ENCODE results near the gene HOXD3.

Gene HOXD3

DNA sequence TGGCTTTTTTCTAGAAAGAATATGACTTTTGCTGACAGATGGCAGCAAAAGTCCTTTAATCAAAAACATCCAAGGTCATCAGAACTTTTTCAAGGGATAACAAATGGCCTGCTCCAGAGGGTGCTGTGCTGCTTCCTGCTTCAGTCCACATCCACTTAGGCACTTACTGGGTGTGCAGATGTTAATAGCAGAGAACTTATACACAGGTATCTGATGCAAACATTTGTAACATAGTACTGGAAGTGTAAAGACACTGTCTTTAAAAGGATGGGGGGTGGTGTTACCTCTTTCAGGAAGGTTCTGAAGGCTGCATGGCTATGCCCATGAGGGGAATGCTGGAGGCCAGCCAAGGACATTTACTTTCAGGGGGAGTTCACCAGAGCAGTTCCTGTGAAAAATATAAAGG, 22.1 kb upstream of the HOXD3 start:
- peak; percentile 61 for DNase-seq

DNA sequence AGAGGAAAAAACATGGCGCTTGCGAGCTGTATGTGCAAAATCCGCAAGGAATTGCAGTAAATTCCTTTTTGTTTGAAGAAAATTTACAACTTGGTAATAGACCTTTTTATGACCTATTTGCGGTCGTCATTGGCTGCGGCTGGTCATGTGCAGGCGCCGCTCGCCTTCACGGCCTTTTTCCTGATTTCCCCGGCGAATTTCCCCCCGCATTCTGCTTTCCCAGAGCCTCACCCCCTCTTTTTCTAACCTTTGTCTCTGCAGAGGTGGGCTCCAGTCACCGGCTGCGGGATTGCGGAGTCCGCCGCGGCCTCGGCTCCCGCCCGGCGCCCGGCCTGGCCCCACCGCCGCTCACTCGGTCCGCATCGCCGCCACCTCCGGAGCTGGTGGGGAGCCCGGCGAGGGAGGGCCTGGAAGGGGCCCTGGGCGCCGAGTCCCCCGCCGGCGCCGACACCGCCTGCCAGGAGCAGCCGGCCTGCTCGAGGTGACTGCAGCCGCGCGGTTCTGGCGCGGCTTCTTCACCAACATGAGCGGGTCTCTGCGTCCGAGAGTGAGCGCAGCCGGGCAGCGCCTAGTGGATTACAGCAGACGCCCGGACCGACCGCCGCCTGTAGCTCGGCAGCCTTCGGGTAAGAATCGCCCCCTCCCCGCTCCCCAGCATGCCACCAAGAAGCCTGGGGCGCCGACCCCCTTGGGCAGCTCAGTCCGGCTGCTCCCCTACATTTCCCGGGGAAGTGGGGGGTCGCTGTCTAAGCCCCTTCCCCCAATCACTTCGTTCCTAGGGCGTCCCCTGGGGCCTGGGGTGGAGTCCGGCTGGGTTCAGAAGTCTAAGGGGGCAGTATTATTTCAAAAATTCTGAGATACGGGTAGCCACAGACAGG, 20.5 kb upstream of the HOXD3 start:
- peak; percentile 45 for DNase-seq

DNA sequence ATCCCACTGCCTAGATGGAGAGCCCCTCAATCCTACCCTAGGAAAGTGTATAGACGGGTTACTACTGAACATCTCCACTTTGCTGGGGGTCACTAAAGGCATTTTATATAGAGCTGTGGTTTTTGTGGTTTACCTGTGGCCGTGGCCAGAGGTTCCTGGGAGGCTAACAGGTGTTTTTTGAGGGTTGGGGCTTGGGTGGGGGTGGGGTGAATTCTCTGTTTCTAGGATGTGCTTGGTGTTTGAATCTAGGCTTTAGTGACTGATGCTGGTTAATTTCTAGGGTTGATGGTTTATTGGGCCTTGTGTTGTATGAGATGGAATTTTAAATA, 19.9 kb upstream of the HOXD3 start:
- DNase-seq = peak; percentile 24

DNA sequence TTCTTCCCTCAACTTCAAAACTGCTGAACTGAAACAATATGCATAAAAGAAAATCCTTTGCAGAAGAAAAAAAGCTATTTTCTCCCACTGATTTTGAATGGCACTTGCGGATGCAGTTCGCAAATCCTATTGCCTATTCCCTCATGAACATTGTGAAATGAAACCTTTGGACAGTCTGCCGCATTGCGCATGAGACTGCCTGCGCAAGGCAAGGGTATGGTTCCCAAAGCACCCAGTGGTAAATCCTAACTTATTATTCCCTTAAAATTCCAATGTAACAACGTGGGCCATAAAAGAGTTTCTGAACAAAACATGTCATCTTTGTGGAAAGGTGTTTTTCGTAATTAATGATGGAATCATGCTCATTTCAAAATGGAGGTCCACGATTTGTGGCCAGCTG, 19.2 kb upstream of the HOXD3 start:
- DNase-seq = no peak

DNA sequence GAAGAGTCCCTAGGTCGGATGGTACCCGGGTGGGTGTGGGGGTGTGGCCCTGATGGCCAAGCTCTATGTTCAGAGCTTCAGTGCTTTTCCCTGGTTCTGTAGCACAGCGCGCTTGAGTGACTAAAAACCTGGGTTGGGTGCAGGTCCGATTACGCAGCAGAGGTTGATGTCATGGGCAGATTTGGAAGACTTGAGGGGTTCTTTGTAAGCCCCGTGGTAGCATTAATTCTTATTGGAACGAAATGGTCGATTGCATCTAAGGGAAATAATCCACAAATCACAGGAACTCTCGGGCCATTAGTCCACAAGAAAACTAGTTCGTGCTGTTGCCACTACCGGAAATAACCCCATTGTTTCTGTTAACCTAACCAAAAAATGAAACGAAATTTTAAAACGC, 18.6 kb upstream of the HOXD3 start:
- DNase-seq = no peak

DNA sequence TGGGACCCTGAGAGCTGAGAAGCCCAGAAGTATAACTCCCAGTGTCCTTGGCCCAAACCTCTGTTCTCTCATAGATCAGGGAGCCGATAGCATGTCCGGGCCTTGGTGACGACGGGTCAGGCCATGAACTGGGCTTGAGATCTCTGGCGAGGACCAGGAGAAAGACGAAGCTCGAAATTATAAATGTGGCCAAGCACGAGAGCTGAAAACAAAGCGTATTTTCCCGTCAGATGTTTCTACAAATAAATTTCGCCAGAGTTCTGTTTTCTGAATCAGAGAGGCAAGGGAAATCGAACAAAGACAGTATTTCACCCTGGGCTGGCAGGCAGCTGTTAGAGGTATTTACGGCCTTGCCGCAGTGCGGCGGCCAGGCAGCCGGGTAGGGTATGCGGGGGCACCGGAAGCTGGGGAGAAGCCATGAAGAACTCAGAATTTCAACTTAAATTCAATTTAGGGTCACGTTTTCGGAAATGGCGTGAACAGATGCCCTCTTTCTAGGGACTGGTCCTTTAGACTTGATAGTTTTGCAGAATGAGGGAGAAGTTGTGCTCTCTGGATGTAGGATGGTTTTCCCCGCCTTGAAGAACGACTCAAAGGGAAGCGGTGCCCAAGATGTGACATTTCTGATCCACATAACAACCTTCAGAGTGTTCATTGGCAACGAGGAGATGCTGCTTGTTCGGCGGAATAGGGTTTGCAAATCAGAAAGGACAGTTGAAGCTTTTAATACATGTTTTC, 18.0 kb upstream of the HOXD3 start:
- no peak for DNase-seq

DNA sequence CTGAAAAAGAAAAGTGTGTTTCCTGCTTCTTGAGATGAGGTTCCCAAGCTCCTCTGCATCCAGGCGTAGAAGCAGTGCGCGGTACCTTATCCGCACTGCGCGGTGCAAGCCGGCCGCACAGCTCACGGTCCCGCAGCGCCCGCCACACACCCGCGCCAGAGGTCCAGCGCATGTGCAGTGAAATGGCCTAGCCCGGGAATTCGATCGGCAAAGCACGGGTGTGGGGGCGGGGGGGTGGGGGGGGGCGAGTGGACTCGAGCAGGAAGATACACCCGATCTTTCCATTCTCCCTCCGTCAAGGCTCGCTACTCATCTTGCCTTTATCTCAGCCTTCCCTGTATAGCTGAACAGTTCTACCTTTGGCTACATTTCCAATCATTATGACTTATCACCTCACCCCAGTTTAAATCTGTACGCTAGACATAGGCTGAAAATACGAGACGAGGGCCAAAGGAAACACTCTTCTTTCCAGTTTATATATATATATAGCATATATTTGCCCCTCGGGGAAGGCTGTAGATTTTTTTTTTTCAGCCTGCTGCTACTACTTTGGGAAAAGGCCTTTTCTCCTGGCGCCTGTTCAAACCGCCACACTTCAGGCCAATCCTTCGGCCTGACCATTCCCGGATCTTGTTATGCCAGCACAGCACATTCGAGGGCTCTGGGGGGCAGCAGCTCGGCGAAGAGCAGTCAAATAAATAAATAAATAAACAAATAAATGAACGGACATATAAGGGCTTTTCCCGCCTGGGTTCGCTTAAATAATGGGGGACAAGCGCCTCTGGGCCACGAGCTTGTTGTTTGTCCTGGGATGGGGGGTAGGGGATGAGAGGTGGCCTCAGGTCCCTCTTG, 17.2 kb upstream of the HOXD3 start:
- DNase-seq = no peak

DNA sequence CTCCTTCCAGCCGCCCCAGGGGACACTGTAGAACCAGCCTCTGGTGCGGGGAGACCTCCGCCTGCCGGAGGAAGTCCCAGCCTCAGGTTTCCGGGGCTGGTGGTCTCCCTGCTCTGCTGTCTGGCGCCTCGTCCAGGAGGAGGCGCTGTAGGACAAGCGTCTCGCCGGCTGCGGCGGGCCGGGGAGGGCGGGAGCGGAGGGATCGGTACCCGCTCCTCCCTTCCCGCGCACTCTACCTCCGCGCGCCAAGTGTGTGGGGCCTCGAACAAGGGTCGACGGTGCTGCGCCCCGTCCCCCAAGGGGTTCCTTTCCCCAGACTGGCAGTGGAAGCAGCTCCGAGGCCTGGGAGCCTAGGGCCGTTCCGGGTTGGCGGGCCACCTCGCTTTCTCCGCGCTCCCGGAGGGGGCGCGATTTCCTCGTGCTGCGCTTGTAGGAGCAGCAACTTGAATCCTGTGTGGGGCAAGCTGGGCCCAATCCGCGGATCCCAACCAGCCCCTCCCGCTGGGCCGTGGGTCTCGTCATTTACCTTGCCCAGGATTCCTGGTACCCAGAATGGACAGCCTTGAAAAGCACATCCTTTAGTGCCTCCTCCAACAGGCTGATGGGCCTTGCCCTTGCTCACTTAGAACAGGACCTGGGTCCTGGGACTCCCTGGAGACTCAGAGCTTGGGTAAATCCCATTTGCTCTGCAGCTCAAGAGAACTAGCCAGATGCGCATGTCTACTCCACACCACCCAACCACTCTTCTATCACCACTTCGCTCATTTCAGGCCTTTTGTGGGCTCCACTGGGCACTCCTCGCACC, 16.4 kb upstream of the HOXD3 start:
- DNase-seq = peak; percentile 79

DNA sequence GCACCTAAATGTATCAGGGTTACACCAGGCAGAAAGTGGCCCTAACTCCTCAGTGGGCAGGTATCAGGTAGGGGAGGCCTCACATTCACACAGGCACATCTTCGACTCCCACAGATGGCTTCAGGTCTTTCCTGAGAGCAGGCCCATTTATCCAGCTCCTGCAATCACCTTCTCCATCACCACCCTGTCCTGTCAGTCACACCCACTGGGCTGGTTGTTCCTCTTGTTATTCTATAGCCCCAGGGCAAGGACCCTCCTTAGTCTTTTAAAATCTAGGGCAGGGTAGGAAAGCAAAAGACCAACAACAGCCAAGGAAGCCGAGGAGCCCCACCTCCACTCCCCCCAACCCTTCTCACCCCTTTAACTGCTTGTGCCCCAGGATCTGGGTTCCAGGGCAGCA, 14.8 kb upstream of the HOXD3 start:
- DNase-seq = no peak

DNA sequence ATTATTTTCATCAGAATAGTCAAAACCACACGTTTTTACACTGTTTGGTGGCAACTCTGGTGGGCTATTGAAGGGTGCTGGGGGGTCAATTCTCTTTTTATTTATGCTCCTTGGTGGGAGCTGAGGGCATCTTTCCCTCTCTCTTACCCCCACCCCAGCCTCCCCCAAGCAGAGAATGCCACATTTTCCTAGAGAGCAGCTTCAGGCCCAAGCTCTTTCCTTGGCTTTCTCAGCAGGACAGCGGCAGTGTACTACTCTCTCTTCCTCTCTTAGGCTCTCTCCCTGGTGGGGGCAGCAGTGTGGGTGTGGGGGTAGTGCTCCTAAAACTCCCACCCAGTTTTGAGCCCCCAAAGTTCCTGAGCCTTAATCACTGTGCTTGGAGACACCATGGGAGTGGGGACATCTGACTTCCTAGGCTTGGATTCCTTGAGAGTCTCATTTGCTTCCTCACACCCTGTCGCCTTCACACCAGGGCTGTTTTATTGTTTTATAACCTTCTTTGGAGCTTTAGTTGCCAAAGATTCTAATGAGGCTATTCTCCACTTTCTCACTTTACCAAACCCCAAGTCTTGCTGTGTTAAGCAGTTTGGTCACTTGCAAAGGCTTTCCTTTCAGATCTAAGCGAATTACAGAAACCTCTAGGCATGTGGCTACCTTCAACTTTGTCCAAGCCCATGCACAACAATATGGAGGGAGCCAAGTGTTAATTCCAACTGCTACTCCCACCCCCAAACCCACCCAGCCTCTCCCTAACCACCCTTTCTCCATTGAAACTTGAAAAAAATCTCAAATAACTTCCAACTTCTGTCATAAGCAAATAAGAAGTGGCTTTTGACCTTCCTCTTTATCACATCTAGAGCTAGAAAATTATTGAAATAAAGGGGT, 11.8 kb upstream of the HOXD3 start:
- DNase-seq = no peak

DNA sequence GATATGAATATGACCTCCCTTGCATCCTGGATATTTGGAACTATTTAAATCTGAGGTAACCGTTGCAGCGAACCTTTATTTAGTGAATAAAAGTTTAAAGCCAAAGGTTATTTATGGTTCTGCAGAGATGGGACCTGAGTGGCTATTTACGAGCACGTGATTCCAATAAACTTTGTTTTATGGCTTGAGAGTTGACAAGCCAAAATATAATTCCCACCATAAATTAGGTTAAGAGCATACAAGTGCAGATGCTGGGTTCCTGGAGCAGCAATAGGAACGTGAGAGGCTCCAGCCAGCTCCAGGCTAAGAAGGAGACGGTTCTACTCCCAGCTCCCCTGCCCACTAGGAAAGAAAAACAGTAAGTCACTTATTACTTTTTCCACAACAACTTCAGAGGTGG, 11.0 kb upstream of the HOXD3 start:
- DNase-seq = no peak

DNA sequence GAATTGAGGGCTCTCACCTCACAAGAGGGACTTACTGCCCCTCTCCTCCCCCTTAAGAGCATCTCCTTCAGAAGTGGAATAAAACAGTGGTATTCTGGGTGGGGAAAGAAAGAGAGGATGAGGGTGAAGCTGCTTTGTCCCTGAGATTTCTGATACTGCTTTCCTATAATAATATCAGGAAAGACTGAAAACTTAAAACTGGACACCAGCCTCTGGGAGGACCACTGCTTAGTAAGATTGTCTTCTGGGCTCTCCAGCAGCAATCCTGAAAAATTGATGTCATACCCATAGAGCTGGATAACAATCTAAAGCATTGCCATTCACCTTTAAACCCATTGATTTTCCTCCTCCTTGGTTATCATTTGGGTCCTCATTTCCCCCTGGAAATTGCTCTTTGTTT, 10.5 kb upstream of the HOXD3 start:
- DNase-seq = no peak

DNA sequence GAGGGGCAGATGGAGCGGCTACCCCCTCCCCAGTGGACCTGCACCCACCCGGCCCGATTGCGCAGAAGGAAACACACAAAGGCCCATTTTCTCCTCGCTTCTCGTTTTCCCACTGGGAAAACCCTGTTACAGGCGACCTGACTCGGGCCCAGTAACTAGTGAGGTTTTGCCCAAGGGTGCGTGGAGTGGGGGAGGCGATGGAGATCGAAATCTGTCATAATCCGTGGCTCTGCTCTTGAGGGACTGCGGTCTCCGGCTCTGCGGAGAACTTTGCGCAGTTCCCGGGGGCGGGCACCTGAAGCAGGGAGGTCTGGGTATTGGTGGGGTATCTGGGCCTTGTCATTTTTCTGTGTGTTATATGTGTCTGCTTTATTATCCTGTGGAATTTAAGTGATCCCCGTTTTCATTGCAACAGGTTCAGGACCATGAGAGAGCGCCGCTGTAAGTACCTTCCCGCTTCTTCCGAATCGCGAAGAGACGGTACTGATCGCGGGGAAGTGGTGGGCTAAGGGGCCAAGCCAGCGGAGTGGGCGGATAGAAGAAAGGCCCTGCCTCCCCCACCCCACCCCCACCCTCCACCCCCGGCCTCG, 9.8 kb upstream of the HOXD3 start:
- DNase-seq = no peak

DNA sequence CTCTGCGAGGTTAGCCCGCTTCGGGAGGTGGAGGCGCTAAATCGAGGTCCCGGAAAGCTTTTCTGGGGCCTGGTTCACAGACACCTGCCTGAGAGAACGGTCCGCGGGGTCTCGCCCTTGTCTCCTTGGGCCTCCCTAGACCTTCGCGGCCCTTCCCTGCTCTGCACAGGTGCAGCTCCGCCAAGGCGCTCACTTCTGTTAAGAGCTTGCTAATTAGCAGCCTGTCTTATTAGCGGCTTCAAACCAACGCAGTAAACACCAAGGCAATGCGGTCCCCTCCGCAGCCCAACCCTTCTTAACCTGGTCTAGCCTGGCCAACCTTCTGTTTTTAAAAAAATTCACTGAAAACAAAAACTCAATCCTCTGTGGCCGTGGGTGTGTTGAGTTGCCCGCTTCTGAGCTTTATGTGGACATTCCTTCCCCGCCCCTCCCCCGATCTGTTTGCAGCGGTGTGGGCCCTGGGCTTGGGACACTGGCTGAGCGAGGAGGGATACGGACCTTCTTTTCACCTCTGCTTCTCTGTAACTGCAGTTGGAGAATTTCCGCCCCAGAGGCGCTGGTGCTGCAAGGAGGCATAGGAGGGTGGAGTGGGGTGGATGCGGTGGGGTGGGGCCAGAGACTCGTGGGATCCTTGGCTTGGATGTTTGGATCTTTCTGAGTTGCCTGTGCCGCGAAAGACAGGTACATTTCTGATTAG, 9.2 kb upstream of the HOXD3 start:
- DNase-seq = no peak

DNA sequence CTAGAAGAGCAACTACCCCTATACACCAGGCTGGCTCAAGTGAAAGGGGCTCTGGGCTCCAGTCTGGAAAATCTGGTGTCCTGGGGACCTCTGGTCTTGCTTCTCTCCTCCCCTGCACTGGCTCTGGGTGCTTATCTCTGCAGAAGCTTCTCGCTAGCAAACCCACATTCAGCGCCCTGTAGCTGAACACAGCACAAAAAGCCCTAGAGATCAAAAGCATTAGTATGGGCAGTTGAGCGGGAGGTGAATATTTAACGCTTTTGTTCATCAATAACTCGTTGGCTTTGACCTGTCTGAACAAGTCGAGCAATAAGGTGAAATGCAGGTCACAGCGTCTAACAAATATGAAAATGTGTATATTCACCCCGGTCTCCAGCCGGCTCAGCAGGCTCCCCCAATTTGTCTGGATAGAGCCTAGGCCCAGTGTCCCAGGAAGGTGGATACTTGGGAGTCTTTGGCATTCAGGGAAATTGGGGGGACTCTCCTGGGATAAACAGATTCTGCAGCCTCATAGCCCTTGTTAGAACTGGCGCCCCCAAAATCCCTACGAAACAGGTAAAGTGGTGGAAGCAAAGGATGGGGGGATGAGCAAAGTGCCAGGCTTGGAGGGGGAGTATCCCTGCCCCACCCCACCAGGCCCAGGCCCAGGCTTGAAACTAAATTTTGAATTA, 8.2 kb upstream of the HOXD3 start:
- no peak for DNase-seq

DNA sequence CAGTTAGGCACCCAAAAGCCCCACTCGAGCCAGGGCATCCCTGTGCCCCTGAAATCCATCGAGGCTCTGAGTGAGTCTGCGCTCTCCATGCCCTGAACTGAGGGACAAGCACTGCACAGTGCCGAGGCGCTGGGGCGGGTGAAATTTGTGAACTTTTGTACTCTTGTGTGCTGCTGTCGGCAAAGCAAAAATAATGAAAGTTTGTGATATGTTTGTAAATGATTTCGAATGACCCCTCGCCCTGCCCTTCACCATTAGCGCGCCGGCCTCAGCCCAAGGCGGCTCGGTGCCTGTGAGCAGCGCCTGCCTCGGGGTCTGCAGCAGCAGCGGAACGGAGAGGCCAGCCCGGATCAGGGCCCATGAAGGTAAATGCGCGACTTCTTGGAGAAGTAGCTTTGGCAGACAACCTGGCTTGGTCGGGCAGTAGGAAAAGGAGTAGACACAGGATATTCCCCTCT, 7.6 kb upstream of the HOXD3 start:
- no peak for DNase-seq

DNA sequence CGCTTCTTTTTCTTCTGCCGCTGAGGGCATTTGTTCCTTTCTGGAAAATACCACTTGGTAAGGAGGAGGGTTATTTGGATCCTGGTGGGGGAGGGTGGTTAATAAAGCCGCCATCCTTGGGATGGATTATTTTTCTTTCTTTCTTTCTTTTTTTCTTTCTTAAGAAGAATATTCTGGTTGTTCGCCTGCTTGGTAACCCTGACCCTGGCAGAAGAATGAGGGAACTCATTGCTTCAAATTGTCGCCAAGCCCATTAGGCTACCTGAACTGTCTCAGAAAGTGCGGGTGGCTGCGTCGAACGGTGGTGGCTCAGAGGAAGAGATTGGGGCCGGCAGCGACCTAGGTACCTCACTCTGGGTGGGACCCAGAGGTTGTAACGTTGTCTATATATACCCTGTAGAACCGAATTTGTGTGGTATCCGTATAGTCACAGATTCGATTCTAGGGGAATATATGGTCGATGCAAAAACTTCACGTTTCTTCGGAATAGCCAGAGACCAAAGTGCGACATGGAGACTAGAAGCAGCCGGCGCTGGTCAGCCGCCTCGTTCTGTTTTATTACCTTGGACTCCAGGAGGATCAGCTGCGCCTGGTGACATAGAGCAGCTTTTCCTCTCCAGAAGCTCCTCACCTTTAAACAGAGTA, 7.0 kb upstream of the HOXD3 start:
- DNase-seq = no peak

DNA sequence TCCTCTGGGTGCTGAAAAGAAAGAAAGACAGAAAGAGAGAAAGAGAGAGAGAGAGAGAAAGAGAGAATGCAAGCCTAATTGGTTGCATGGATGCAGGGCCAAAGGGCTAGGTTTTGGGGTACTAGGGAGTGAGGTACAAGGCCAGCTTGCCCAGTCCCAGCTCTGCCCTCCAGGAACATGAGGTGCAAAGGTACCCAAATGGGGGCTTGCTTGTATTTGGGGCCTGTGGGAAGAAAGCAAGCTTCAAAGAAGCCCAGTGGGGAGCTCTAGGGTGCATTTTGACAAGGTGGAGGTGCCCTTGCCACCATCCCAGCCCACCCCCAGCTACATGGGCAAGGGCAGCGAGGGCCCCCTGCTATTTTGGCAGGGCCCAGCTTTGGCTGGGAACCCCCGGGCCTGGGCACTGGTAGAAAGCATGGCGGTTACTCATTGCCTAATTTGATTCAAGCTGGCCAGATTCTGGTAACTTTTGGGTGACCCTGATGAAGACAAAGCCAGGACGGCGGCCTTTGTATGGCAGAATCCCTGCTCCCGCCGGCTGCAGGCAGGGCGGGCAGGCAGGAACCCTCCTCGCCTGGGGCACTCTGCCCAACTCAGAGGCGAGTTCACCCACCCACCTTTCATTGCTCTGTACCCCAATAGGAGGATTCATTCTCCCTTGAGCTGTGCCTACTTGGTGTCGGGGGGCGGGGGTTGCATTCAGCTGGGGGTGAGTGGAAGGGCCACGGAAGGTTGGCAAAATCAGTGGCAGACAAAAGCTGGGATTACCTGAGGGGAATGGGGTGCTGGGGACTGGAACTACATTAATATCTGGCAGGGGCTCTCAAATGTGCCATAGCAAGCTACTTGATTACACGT, 6.3 kb upstream of the HOXD3 start:
- no peak for DNase-seq

Measured in NCI-H1694 treated with DMSO at 0.1 percent for 48 hours (cell line).